Activated effector memory CD4-positive, alpha-beta T cell treated with Interleukin-2 at 50 U/mL for 16 hours (primary cell): ENCODE results near the gene CARD11.

Source experiments
- DNase-seq: peaks from one replicate; pipeline ENCODE4 v3.0.0-alpha.2; 2020

CARD11 gene

GRCh38 chr7:2979951-2980350, 63.7 kb downstream of the CARD11 start:
- no peak for DNase-seq

- DNase-seq, result no peak
These were observed 64.5 kb downstream of the CARD11 start for GRCh38 chr7:2979201-2979631.

DNA sequence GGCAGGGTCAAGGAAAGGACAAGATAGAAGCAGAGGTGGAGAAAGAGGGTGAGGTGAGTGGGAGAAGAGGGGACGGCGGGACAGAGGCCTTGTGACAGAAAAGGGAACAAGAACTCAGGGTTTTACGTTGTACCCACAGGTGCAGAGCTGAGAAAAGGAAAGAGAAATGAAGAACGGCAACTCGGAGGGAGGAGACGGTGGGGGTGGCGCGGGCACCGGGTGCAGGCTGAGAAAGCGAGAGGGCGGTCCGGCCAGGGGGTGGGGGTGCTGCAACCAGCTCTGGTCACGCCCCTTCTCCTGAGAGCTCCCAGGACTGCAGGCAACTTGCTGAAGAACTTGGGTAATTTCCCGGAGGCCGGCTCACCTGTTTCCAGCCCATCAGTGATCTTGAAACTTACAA, 65.3 kb downstream of the CARD11 start:
- peak; percentile 28 for DNase-seq

DNA sequence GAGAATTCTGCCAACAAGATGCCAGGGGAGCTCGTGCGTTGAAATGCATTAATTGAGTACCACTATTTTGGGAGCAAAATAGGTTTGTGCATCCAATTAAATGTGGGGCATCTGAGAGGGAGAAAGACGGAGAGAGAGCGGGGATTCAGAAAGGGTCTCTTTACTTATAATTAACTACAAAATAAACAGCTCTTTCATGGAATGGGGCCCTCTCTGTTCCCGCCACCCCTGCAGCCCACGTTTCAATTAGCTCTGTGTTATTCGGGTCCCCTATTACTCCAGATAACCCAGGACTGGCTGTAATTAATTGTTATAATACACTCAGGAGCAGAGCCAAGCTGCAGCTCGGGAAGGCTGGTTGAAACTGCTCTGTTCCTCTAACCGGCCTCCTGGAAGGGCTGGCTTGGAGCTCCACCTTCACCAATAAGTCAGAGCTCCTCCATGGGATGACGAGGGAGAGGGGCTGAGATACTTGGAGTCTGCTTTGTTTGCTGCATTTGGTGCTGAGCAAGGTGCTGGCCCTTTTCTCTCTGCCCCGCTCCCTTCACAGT, 67.8 kb downstream of the CARD11 start:
- no peak for DNase-seq

DNA sequence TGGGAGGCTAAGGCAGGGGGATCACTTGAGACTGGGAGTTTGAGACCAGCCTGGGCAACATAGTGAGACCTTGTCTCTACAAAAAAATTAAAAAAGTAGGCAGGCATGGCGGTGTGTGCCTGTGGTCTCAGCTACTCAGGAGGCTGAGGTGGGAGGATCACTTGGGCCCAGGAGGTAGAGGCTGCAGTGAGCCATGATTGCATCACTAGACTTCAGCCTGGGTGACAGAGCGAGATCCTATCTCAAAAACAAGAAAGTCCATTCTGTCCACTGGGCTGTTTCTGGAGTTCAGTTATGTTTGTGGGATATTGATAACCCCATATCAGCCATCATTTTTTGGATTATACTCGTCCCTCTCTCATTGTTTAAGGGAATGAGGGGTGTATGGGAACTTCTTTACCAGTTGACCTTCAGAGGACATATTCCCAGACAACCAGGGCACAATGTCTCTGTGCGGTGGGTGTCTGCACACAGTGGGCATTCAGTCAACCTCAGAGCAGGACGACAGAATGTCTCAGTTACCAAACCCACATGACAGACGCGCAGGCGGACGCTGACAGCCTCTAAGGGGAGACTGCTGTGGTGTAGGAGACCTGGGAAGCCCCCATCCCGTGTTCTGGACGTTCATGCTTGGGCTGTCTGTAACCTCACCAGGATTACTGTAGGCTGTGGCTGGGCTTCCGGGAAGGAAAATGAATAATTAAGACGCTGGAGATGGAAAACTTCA, 69.4 kb downstream of the CARD11 start:
- no peak for DNase-seq

DNA sequence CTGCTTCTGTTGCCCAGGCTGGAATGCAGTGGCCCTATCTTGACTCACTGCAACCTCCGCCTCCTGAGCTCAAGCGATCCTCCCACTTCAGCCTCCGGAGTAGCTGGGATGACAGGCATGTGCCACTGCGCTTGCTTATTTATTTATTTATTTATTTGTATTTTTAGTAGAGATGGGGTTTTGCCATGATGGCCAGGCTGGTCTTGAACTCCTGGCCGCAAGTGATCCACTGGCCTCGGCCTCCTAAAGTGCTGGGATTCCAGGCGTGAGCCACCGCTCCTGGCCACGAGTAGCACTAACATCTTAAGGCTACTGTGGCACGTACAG, 70.9 kb downstream of the CARD11 start:
- DNase-seq, result no peak

DNA sequence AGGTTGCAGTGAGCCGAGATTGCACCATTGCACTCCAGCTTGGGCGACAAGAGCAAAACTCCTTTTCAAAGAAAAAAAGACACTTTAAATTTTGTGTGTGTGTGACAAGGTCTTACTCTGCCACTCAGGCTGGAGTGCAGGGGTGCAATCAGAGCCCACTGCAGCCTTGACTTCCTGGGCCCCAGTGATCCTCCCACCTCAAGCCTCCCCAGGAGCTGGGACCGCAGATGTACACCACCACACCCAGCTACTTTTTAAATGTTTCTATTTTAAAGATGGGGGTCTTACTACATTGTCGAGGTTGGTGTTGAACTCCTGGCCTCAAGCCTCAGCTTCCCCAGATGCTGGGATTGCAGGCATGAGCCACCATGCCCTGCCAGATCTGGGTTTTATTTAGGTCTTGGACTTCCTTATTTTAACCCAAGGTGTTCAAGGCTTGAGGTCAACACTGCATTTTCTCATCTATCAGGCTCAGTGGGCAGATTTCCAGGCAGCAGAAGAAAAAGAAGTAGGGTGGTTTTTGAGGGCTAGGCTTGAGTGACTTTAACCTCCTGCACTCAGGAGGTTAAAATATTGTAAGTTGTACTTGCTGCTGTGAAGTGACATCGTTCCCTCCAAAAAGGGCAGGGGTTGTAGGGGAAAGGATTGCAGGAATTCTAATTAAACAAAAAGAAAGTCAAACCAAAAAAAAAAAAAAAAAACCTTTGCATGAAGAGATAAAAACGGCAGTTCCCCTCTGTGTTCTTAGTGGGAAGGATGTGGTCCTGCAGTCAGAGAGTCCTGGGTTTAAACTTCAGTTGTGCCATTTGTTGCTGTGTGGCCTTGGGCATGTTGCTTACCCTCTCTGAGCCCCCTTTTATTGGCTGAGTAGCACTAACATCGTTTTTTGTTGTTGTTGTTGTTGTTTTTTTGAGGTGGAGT, 71.5 kb downstream of the CARD11 start:
- DNase-seq, result no peak

DNA sequence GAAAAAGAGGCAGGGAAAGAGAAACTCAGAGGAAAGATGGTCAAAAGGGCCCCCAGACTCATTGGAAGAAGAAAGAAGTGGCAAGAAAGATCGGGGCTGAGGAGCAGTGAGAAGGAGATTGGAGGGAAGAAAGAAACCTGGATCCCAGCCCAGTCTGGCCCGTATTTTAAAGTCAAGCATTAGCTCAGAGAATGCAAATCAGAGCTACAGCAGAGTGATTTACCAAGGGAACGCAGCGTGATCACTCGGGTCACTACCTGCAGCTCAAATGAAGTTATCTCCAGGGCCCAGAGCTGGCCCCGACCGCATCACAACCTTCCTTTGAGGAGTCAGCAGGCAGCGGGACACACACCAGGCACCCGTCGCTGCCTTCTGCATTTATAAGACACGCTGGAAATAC, 72.8 kb downstream of the CARD11 start:
- no peak for DNase-seq

DNA sequence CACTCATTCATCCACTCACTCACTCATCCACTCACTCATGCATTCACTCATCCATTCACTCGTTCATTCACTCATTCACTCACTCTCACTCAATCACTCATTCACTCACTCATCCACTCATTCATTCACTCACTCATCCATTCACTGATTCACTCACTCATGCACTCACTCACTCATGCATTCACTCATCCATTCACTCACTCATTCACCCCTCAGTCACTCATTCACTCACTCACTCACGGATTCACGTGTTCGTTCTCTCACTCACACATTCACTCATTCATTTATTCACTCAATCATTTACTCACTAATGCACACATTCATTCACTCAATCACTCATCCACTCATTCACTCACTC, 73.4 kb downstream of the CARD11 start:
- no peak for DNase-seq

GRCh38 chr7:2969398-2970306, 74.0 kb downstream of the CARD11 start:
- DNase-seq, result no peak

- DNase-seq, result no peak
These were observed 74.9 kb downstream of the CARD11 start for GRCh38 chr7:2968616-2969397.

GRCh38 chr7:2968176-2968575, 75.5 kb downstream of the CARD11 start:
- DNase-seq, result no peak

DNA sequence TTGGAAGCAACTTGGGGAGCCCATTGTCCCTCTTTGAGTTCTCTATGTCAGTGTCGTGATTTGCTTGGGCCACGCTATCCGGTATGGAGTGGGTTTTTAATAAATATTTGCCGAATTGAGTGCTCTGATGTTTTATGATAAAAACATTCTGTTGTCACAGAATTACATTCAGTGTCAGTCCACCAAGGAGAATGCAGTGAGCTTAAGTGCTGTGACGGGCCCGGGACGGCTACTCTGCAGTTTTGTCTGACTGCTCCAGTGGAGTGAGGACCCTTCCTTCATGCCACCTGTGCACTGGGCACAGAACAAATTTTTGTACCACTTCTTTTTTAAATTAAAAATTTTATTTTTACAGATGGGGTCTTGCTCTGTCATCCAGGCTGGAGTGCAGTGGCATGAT, 76.0 kb downstream of the CARD11 start:
- DNase-seq, result no peak

DNA sequence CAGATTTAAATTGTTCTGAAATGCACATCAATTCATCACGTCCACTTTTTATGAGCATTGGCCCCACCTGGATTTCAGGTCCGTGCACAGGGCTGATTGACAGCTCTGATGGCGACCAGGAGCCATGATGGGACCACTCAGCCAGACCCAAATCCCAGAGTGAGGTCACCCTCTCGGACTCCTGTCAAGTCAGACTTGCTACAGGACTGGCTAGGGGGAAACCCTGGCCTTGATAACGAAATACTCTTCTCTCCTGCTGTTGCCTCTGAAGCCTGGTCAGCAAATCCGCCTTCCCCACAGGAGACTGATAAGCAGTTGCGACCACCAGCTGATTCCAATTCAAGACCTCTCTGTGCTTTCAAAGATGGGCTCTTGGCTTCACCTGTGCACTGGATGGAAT, 76.4 kb downstream of the CARD11 start:
- DNase-seq, result no peak

DNA sequence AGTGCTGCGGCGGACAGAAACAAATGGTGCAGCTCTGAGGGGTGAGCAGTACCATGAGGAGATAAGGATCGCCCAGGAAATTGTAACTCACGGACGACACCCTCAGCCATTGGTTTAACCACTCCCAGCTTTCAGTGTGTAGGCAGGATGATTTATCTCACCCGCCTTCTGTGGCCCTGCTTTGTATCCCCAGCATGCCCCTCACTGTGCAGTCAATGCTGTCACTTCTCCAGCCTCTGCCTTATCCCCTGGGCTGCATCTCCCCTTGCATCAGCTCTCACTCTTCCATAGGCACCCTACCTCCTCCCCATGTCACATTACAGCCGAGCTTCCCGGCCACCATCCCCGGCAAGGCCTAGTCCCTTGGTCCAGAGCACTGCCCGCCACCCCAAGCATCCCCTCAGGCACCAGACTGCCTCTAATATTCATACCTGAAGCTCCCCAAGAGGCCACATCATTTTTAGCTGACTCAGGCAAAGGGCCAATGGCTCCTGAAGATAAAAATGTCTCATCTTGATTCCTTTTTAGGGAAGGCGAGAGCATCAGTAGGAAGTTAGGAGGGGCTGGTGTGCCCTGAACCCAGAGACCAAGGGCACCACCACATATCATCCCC, 77.1 kb downstream of the CARD11 start:
- no peak for DNase-seq

- no peak for DNase-seq
These were observed 77.9 kb downstream of the CARD11 start for GRCh38 chr7:2965745-2966270.

DNA sequence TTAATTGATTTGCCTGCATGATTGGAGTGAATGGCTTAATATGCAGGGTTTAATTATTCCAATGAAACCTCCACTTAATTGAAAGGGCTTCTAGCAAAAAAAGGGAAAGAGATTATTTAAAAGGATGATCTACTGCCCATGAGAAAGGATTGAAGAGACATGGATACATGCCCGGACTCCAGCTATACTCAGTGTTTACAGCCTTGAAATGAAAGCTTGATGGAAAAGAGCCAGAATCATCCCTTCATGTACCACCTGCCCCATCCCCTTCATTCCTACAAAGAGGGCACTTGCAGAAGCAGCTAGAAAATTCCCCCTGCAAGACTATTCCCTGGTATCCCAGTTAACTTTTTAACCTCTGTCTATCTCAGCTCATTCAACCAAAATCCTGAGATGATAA, 78.4 kb downstream of the CARD11 start:
- no peak for DNase-seq

GRCh38 chr7:2964208-2964607, 79.5 kb downstream of the CARD11 start:
- no peak for DNase-seq

DNA sequence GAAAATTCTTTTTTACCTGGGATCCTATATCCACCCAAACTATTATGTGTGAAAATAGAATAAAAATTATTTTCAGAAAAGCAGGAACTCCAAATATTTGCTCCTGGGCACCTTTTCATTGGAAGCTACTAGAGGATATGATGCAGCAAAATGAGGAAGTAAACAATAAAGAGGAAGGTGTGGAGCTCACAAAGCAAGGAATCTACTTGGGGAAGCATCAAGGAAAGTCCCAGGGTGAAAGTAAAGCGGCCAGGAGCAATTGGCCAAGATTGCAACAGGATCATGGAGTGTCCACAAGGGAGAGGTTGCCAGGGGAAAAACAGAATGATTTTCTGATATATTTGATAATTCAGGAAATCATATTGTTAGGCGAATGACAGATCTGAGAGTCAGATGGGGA, 80.8 kb downstream of the CARD11 start:
- no peak for DNase-seq

GRCh38 chr7:2959828-2960599, 83.7 kb downstream of the CARD11 start:
- no peak for DNase-seq
